HL-60 (cell line): ENCODE data around the gene TIGD3.

Source experiments
- GABPA ChIP-seq: IDR thresholded peaks from 2 replicates; pipeline ENCODE4 v1.6.1; 2012; ENCODE audit warnings: low read depth
- POLR2AphosphoS5 ChIP-seq: IDR thresholded peaks from 2 replicates; pipeline ENCODE4 v1.6.1; 2012; ENCODE audit warnings: low read depth
- SPI1 ChIP-seq: IDR thresholded peaks from 2 replicates; pipeline ENCODE4 v1.6.1; 2012; ENCODE audit warnings: low read depth, mild to moderate bottlenecking, borderline replicate concordance
- TF ChIP-seq, protein P1 (sequence below): IDR thresholded peaks from one replicate; pipeline ENCODE4 v1.5.1; 2011; ENCODE audit warnings: low read length, control low read depth, inconsistent platforms; ENCODE audit not compliant: insufficient read depth
- TF ChIP-seq, protein P2 (sequence below): IDR thresholded peaks from 2 replicates; pipeline ENCODE4 v1.6.1; 2012; ENCODE audit warnings: low read depth; ENCODE audit not compliant: insufficient replicate concordance

DNA sequence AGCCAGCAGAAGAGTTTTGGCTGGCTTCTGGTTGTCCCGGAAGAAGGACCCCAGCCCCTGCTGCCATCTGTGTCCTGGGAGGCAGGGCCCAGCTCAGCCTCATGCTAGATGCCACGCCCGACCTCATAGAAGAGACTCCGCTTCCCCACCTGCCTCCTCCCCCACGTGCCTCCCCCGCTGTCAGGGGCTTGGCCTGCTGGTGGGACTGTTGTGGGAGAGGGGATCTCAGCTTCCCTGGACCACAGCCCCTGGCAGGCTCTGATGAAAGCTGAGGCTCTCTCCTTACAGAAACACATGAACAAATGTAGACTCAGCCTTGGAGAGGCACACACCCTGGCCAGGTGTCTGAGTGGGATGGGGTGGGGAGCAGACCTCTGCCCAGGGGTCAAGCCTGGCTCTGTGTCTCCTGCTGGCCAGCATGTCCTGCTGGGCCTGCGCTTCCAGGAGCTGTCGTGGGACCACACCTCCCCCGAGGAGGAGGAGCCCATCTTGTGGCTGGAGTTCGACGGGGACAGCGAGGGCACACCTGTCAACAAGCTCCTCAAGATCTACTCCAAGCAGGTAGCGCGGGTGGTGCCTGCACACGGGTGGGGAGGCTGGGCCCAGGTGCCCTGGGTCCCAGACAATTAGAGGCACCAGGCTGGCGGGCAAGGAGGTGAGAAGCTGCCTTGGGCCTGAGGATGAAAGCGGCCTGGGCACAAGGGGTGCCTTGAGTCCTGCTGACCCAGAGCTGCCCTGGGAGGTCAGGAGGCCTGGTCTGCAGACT is 45.9 kb downstream of the TIGD3 start:
- TF ChIP-seq POLR2AphosphoS5 (no peak), SPI1 (no peak), GABPA (no peak)
- TF ChIP-seq, protein P1, sequence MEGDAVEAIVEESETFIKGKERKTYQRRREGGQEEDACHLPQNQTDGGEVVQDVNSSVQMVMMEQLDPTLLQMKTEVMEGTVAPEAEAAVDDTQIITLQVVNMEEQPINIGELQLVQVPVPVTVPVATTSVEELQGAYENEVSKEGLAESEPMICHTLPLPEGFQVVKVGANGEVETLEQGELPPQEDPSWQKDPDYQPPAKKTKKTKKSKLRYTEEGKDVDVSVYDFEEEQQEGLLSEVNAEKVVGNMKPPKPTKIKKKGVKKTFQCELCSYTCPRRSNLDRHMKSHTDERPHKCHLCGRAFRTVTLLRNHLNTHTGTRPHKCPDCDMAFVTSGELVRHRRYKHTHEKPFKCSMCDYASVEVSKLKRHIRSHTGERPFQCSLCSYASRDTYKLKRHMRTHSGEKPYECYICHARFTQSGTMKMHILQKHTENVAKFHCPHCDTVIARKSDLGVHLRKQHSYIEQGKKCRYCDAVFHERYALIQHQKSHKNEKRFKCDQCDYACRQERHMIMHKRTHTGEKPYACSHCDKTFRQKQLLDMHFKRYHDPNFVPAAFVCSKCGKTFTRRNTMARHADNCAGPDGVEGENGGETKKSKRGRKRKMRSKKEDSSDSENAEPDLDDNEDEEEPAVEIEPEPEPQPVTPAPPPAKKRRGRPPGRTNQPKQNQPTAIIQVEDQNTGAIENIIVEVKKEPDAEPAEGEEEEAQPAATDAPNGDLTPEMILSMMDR, result no peak
- TF ChIP-seq, protein P2, sequence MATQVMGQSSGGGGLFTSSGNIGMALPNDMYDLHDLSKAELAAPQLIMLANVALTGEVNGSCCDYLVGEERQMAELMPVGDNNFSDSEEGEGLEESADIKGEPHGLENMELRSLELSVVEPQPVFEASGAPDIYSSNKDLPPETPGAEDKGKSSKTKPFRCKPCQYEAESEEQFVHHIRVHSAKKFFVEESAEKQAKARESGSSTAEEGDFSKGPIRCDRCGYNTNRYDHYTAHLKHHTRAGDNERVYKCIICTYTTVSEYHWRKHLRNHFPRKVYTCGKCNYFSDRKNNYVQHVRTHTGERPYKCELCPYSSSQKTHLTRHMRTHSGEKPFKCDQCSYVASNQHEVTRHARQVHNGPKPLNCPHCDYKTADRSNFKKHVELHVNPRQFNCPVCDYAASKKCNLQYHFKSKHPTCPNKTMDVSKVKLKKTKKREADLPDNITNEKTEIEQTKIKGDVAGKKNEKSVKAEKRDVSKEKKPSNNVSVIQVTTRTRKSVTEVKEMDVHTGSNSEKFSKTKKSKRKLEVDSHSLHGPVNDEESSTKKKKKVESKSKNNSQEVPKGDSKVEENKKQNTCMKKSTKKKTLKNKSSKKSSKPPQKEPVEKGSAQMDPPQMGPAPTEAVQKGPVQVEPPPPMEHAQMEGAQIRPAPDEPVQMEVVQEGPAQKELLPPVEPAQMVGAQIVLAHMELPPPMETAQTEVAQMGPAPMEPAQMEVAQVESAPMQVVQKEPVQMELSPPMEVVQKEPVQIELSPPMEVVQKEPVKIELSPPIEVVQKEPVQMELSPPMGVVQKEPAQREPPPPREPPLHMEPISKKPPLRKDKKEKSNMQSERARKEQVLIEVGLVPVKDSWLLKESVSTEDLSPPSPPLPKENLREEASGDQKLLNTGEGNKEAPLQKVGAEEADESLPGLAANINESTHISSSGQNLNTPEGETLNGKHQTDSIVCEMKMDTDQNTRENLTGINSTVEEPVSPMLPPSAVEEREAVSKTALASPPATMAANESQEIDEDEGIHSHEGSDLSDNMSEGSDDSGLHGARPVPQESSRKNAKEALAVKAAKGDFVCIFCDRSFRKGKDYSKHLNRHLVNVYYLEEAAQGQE, result no peak
